ENCODE results near the gene GTF2F2.

GTF2F2 gene

GRCh38 chr13:45305079-45305478 is 184.8 kb downstream of the GTF2F2 start:
- DNase-seq, result no peak

- DNase-seq, result no peak
These were observed 186.7 kb downstream of the GTF2F2 start for GRCh38 chr13:45306966-45307365.

GRCh38 chr13:45310341-45311131 is 190.2 kb downstream of the GTF2F2 start:
- no peak for DNase-seq

- no peak for DNase-seq
These were observed 194.5 kb downstream of the GTF2F2 start for GRCh38 chr13:45314822-45315221.

GRCh38 chr13:45315520-45316167 is 195.3 kb downstream of the GTF2F2 start:
- no peak for DNase-seq

DNA sequence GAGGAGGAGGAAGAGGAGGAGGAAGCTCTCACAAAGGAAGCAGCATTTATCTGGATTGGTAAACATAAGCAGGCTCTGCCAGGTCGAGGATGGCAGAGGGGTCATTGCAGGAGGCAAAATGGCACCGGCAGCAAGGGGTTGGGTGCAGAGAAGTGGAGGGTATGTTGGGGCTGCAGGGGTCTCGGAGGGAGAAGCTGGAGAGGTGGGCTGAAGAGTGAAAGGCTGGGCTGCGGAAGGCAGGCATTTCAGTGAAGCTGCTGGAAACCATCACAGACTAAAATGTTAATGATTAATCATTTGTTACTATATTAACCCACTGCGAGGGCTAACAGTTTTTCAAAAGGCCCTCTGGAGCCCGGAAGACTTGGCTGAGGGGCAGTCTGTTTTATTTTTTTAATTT is 196.0 kb downstream of the GTF2F2 start:
- no peak for DNase-seq

- DNase-seq, result no peak
These were observed 196.7 kb downstream of the GTF2F2 start for GRCh38 chr13:45316996-45317395.

- no peak for DNase-seq
These were observed 200.7 kb downstream of the GTF2F2 start for GRCh38 chr13:45320876-45321629.

DNA sequence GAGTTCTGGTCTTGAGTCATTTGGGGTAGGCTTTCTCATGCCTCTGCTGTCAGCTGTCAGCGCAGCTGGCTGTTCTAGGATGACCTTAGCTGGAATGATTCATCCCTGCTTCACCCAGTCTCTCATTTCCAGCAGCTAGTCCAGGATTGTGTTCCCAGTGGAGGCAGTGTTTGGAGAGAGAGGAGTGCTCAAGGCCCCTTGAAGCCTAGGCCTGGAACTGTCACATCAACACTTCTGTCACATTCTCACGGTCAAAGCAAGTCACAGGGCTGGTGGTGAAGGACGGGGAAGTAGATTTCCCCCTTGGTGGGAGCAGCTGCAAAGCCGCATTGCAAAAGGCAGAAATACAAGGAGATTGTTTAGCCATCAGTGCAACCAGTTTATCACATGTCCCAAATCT is 205.5 kb downstream of the GTF2F2 start:
- DNase-seq, result no peak

GRCh38 chr13:45327253-45327955 is 207.1 kb downstream of the GTF2F2 start:
- DNase-seq, result no peak

DNA sequence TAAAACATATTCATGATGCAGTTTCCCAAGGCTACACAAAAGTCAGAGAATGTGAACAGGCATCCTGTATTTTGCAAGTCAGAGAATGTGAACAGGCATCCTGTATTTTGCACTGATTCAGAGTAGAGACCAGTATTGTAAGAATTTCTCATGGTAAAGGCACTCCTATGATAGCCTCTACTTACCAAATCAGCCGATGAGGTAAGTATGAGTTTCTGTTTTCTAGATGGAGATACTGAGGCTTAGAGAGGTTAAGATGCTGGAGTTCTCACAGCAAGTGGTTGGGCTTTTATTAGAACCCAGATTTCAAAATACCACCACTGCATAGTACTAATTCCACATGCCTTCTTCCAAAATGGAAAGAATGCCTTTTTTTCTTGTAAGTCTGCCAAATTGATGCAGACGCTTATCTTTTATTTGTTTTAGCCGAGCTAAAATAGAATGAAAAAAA is 208.4 kb downstream of the GTF2F2 start:
- DNase-seq, result no peak

DNA sequence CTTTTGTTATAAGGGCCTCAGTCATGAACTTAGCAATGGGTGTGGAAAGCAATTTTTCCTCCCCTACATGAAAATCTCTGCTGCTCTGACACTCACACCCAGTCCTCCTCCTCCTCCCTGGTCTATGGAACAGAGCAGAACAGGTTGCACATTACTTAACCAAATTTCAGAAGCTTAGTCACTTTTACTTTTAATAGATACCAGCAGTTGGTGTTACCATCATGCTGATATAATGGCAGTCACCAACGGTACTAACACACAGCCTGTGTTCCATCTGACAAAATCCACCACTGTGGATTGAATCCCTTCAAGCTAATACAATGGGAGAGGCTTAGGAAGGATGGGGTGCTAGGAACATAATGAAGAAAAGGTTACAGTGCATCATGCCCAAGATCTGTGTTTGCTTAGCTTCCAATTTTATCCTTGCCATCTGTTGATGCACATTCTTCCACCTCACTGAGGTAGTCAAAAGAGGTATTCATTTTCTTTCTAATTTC is 210.9 kb downstream of the GTF2F2 start:
- no peak for DNase-seq

DNA sequence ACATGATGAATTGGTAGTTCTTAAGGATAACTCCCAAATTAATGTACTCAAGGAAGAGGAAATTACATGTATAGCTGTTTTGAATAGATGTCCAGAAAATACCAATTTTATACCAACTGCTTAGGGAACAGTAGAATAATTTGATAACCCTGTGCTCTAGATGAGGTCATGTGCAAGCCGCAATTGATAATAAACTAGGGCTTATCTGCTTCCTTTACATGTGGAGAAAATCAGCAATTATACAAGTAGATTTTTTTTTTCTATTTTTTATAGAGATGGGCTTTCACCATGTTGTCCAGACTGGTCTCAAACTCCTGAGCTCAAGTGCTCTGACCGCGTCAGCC is 211.4 kb downstream of the GTF2F2 start:
- no peak for DNase-seq

GRCh38 chr13:45332036-45332830 is 211.9 kb downstream of the GTF2F2 start:
- no peak for DNase-seq

DNA sequence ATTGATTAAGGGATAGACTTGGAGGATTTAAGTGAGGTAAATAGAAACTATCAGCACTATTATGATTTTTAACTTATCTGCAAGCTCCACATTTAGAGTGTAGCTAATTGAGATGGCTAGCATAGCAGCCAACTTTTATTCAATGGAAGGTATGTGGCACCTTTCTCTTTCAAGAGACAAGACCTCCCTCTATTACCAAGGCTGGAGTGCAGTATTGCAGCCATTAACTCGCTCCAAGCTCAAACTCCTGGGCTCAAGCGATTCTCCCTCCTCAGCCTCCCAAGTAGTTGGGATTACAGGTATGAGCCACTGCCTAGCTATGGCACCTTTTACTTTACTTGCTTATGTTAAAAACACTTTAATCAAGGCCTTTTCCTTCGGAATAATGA is 212.5 kb downstream of the GTF2F2 start:
- DNase-seq, result no peak

GRCh38 chr13:45333251-45333976 is 213.1 kb downstream of the GTF2F2 start:
- no peak for DNase-seq

All from activated effector memory CD4-positive, alpha-beta T cell treated with anti-CD3 and anti-CD28 coated beads, Interleukin-2, amount 50 U/mL, for 16 hours (primary cell).